Hematopoietic multipotent progenitor cell treated with erythropoietin and hydrocortisone succinate and interleukin-3 and kit ligand, for 17 days (in vitro differentiated cells): Measurements from ENCODE around the gene SIK3.
"Not testable (repeated sequence)": the region's sequence is repeated elsewhere in the genome, so short reads cannot be mapped to it uniquely, and the experiment has no call there.

ENCODE experiments used
- DNase-seq: peaks from one replicate; pipeline ENCODE4 v3.0.0-alpha.2; 2015; ENCODE audit warnings: low spot score

The SIK3 gene

GRCh38 chr11:116825854-116826750, 272.1 kb downstream of the SIK3 start:
- DNase-seq, result no peak

GRCh38 chr11:116825434-116825833, 272.8 kb downstream of the SIK3 start:
- no peak for DNase-seq

GRCh38 chr11:116823031-116823843, 275.0 kb downstream of the SIK3 start, which contains the start of gene APOA4:
Gene APOA4 (minus strand): TSS chr11:116823304. CDS start chr11:116823191, 113 bp downstream.
- no peak for DNase-seq

GRCh38 chr11:116822575-116822974, 275.7 kb downstream of the SIK3 start:
- DNase-seq, result no peak

- no peak for DNase-seq
These were observed 276.9 kb downstream of the SIK3 start for GRCh38 chr11:116821050-116821918.

- no peak for DNase-seq
These were observed 279.2 kb downstream of the SIK3 start for GRCh38 chr11:116819049-116819448.

- DNase-seq, result no peak
These were observed 283.7 kb downstream of the SIK3 start for GRCh38 chr11:116814502-116814901.

- DNase-seq, result no peak
These were observed 284.3 kb downstream of the SIK3 start for GRCh38 chr11:116813781-116814471.

- DNase-seq, result no peak
These were observed 285.1 kb downstream of the SIK3 start for GRCh38 chr11:116813170-116813569.

- DNase-seq, result no peak
These were observed 286.1 kb downstream of the SIK3 start for GRCh38 chr11:116812109-116812508.

- DNase-seq, result no peak
These were observed 287.0 kb downstream of the SIK3 start for GRCh38 chr11:116811194-116811593.

GRCh38 chr11:116808262-116809175, 289.7 kb downstream of the SIK3 start:
- no peak for DNase-seq

- DNase-seq, result no peak
These were observed 290.5 kb downstream of the SIK3 start for GRCh38 chr11:116807601-116808261.

GRCh38 chr11:116804001-116804400, 294.2 kb downstream of the SIK3 start:
- no peak for DNase-seq

- DNase-seq, result not testable (repeated sequence)
These were observed 296.6 kb downstream of the SIK3 start for GRCh38 chr11:116801662-116802061.

- DNase-seq, result no peak
These were observed 297.6 kb downstream of the SIK3 start for GRCh38 chr11:116800610-116801009.

- DNase-seq, result no peak
These were observed 299.9 kb downstream of the SIK3 start for GRCh38 chr11:116798368-116798767.

- DNase-seq, result no peak
These were observed 300.4 kb downstream of the SIK3 start for GRCh38 chr11:116797816-116798215.

- no peak for DNase-seq
These were observed 301.7 kb downstream of the SIK3 start for GRCh38 chr11:116796548-116796947.

GRCh38 chr11:116794851-116795250, 303.4 kb downstream of the SIK3 start:
- DNase-seq, result no peak
